ENCODE results near the gene C3.
A peak's percentile ranks its signal among the peaks of the same experiment; 100 is the strongest.

Gene C3

GRCh38 chr19:6739390-6739882 lies 19.0 kb upstream of the C3 start, which contains the start of gene TRIP10:
Gene TRIP10, plus strand, starts transcription at chr19:6739680. Its CDS starts 82 bp downstream, at chr19:6739762.
- Histone ChIP-seq H3K36me3 (replicated peaks) (peaks cover 29% of the 10 kb centered on the region), H3K27me3 (ENCODE audit: low read depth) (no peaks in the 10 kb centered on the region), H3K9me3 (no peaks in the 10 kb centered on the region), H3K4me3 (peak within 1 kb of the TSS; percentile 90), H3K4me1 (peaks cover 31% of the 10 kb centered on the region)
- peak; percentile 76 to 90 for DNase-seq (ENCODE audit: low spot score in 2 of 2)
- in situ Hi-C loops (cut with MboI; ENCODE audit: low sequenced_read_pairs) = loop anchor here (5.0 kb wide), 1 partner anchor 222 kb away; no protein-coding TSS in a partner anchor

DNA sequence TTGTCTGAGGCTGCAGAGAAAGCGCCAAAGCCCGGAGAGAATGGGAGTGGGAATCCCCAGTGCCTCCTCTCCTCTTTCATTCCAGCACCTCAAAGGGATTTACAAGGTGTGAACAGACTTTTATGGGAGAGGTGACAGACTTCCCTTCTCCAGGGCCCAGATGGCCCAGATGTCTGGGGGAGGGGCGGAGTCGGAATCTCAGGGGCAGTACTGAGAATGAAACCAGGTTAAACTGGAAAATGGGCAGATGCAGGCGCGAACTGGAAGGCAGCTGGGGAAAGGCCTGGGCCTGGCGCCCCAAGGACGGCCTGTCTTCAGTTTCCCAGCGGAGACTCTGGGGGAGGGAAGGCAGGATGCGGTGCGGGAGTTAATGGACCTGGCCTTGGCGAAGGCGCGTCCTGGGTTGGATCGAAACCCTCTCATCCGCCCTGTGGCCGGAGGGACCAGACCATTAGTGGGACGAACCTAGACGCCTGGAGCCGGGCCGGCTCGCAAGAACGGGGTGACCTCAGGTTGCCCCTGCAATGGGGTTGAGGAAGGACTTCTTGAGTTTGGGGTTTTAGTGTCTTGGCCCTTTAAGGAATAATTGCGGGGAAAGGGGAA lies 18.4 kb upstream of the C3 start:
- Histone ChIP-seq H3K27me3 (ENCODE audit: low read depth) (no peaks in the 10 kb centered on the region), H3K4me1 (peaks cover 25% of the 10 kb centered on the region), H3K4me3 (peak overlapping the region; percentile 26), H3K36me3 (replicated peaks) (peaks cover 23% of the 10 kb centered on the region), H3K9me3 (no peaks in the 10 kb centered on the region)
- peak; percentile 91 to 93 for DNase-seq (ENCODE audit: low spot score in 2 of 2)
- in situ Hi-C loops (cut with MboI; ENCODE audit: low sequenced_read_pairs) = loop anchor here (5.0 kb wide), 1 partner anchor 222 kb away; no protein-coding TSS in a partner anchor

DNA sequence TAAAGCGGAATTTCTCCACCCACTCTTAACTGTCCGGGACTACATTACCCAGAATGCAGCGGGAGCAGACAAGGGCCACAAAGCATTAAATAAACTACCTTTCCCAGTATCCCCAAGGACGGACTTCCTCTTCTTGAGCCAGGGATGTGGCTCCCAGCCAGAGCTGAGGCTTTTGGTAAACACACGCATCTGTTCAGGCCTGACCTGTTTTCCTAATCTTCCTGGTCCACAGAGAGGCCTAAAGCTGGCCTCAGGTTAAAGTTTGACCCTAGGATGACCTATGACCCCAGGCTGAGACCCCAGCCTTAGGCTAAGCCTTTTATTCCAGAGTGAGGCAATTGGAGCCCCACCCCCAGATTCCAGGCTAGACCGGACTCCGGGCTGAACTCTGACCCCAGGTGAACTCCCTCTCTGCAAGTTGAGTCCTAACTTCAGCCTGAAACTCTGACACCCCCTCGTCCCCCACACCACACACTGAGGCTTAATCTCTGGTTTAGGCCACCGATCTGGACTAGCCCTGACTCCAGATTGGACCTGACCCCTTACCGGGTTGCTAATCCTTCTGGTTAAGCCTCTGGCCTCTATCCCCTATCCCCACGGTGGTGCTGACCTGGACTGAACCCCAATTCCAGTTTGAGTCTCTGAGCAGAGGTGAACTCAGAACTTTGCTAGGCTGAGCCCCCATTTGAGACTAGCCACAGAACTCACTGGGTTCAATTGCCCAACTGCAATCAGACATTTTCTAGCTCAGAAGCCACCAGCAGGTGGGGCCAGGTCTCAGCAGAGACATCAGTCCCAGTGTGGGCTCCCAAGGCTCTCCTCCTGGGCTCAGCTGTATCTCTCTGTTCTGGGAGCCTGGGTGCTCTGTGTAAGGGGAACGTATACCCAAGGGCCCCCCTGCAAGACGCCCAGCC lies 17.7 kb upstream of the C3 start:
- no peak overlapping the region; the same call in none of the 2 replicates for H3K4me3 ChIP-seq
- no peaks in the 10 kb centered on the region for H3K27me3 ChIP-seq (ENCODE audit: low read depth)
- in situ Hi-C loops (cut with MboI; ENCODE audit: low sequenced_read_pairs) = loop anchor here (5.0 kb wide), 1 partner anchor 221 kb away; no protein-coding TSS in a partner anchor
- no peaks in the 10 kb centered on the region for H3K9me3 ChIP-seq
- no peak for DNase-seq (ENCODE audit: low spot score in 2 of 2)
- H3K4me1 ChIP-seq = peaks cover 24% of the 10 kb centered on the region
- H3K36me3 ChIP-seq (replicated peaks) = peaks cover 17% of the 10 kb centered on the region

- peak; percentile 99 to 100 for DNase-seq (ENCODE audit: low spot score in 2 of 2)
- Histone ChIP-seq H3K4me1 (peaks cover 24% of the 10 kb centered on the region), H3K4me3 (peak within 1 kb of the TSS; percentile 74), H3K36me3 (replicated peaks) (peaks cover 9% of the 10 kb centered on the region), H3K9me3 (no peaks in the 10 kb centered on the region), H3K27me3 (ENCODE audit: low read depth) (no peaks in the 10 kb centered on the region)
- in situ Hi-C loops (cut with MboI; ENCODE audit: low sequenced_read_pairs) = loop anchor here (5.0 kb wide), 1 partner anchor 220 kb away; no protein-coding TSS in a partner anchor
These were observed 16.9 kb upstream of the C3 start, which contains the start of gene GPR108 for GRCh38 chr19:6737284-6737872. Gene GPR108, minus strand, starts transcription at chr19:6737580. Its CDS starts 4 bp downstream, at chr19:6737576.

GRCh38 chr19:6736917-6737283 lies 16.4 kb upstream of the C3 start:
- H3K27me3 ChIP-seq (ENCODE audit: low read depth) = no peaks in the 10 kb centered on the region
- in situ Hi-C loops (cut with MboI; ENCODE audit: low sequenced_read_pairs) = loop anchor here (5.0 kb wide), 1 partner anchor 220 kb away; no protein-coding TSS in a partner anchor
- H3K9me3 ChIP-seq = no peaks in the 10 kb centered on the region
- H3K4me3 ChIP-seq = peak overlapping the region; percentile 74
- DNase-seq (ENCODE audit: low spot score in 2 of 2) = peak in 1 of 2 experiments; percentile 69
- H3K36me3 ChIP-seq (replicated peaks) = peaks cover 6% of the 10 kb centered on the region
- H3K4me1 ChIP-seq = peaks cover 24% of the 10 kb centered on the region

GRCh38 chr19:6736169-6736916 lies 15.9 kb upstream of the C3 start:
- no peaks in the 10 kb centered on the region for H3K27me3 ChIP-seq (ENCODE audit: low read depth)
- peaks cover 1% of the 10 kb centered on the region for H3K36me3 ChIP-seq (replicated peaks)
- DNase-seq (ENCODE audit: low spot score in 2 of 2) = peak; percentile 88
- H3K4me1 ChIP-seq = peaks cover 20% of the 10 kb centered on the region
- no peaks in the 10 kb centered on the region for H3K9me3 ChIP-seq
- peak overlapping the region; percentile 74 for H3K4me3 ChIP-seq
- in situ Hi-C loops (cut with MboI; ENCODE audit: low sequenced_read_pairs) = loop anchor here (5.0 kb wide), 1 partner anchor 219 kb away; no protein-coding TSS in a partner anchor

DNA sequence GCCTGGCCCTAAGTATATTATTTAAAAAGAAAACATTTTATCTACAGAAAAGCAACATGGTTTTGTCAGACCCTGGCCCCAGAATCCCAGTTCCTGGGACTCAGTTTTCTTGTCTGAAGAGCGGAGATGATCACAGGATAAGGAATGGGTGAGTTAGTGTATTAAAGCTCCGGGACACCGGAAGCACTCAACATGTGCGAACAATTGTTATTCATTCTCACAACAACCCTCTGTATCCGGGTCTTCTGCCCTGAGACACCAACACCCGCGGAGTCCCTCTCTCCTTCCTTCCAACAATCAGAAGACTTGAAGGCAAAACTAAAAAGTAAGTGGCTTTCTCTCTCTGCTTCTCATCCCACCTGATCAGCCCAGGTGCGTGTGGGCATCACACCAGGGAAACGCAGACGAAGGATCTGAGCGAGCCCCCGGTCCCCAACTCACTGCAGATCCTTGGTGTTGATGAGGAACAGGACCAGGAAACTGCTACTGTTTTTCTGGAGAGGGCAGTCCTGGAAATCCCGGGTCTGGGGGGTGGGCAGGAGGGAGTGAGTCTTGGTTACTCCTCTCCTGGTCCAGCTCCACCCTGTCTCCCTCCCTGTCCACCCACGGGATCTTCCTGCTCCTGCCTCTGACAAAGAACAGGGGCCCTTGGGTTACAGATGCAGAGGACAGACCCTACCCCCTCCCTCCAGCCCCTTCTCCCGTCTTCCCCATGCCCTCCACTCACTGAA lies 14.9 kb upstream of the C3 start:
- in situ Hi-C loops (cut with MboI; ENCODE audit: low sequenced_read_pairs) = loop anchor here (5.0 kb wide), 1 partner anchor 218 kb away; no protein-coding TSS in a partner anchor
- H3K36me3 ChIP-seq (replicated peaks) = no peaks in the 10 kb centered on the region; the same call in 1 of the 2 replicates
- no peaks in the 10 kb centered on the region for H3K27me3 ChIP-seq (ENCODE audit: low read depth)
- no peaks in the 10 kb centered on the region for H3K9me3 ChIP-seq
- peak overlapping the region; percentile 74 for H3K4me3 ChIP-seq
- no peak for DNase-seq (ENCODE audit: low spot score in 2 of 2)
- peaks cover 19% of the 10 kb centered on the region for H3K4me1 ChIP-seq

DNA sequence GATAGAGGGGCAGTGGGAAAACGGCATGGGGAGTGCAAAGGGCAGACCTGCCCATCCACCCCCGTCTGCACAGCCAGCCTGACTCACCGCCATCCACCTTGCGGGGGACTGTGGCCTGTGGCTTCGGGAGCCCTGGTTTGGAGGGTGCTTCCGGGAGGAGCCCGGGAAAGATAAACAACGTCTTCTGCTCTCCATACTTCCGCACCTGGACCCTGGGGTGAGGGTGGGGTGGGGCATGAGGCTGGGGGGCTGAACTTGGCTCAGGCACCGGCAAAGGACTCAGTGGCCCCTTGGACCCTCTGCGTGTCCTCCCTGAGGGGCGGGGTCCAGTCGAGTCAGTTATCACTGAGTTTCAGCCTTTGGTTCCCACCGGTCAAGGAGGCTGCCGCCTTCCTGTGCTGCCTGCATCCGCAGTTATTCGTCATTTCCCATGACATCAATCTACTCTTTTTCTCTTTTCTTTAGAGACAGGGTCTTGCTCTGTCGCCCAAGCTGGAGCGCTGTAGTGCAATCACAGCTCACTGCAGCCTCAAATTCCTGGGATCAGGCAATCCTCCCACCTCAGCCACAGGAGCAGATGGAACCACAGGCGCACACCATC lies 13.7 kb upstream of the C3 start:
- in situ Hi-C loops (cut with MboI; ENCODE audit: low sequenced_read_pairs) = no loop called here
- DNase-seq (ENCODE audit: low spot score in 2 of 2) = no peak
- H3K9me3 ChIP-seq = no peaks in the 10 kb centered on the region
- peaks cover 18% of the 10 kb centered on the region for H3K4me1 ChIP-seq
- no peak overlapping the region for H3K4me3 ChIP-seq
- H3K36me3 ChIP-seq (replicated peaks) = no peaks in the 10 kb centered on the region; the same call in 1 of the 2 replicates
- no peaks in the 10 kb centered on the region for H3K27me3 ChIP-seq (ENCODE audit: low read depth)

DNA sequence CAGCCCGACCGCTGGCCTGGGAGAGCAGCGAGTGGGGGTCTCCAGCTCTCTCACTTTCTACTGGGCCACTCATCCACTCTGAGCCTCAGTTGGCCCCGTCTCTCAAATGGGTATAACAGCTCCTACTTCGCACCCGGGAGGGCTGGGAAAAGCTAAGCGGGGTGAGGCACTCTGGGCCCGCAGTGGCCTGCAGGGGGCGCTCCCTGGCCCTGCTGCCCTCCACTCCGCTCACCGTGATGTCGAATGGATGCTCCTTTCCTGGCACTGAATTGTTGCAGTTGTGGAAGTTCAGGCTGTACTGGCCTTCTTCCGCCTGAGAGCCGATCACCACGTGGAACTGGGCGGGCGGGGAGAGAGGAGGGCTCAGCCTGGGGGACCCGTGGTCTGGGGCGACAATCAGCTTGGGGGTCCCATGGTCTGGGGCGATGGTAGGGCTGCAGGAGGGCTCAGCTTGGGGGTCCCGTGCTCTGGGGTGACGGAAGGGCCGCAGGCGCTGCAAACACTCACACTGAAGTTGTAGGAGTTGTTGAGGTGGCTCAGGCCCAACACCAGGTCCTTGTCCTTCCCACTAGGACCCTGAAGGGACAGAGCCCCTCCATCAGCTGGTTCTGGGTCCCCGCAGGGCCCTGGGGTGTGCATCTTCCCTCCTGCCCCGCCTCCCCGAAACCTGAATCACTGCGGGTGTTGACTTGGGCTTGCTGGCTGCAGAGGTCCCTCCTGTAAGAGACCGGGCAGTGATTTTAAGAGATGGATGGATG lies 13.1 kb upstream of the C3 start:
- H3K9me3 ChIP-seq = no peaks in the 10 kb centered on the region
- no peak overlapping the region for H3K4me3 ChIP-seq
- no peaks in the 10 kb centered on the region for H3K27me3 ChIP-seq (ENCODE audit: low read depth)
- peak in 1 of 2 experiments; percentile 38 for DNase-seq (ENCODE audit: low spot score in 2 of 2)
- peaks cover 11% of the 10 kb centered on the region for H3K4me1 ChIP-seq
- in situ Hi-C loops (cut with MboI; ENCODE audit: low sequenced_read_pairs) = no loop called here
- no peaks in the 10 kb centered on the region; the same call in 1 of the 2 replicates for H3K36me3 ChIP-seq (replicated peaks)

GRCh38 chr19:6732803-6733337 lies 12.4 kb upstream of the C3 start:
- H3K4me3 ChIP-seq = no peak overlapping the region
- H3K4me1 ChIP-seq = peaks cover 5% of the 10 kb centered on the region
- in situ Hi-C loops (cut with MboI; ENCODE audit: low sequenced_read_pairs) = no loop called here
- DNase-seq (ENCODE audit: low spot score in 2 of 2) = no peak
- H3K27me3 ChIP-seq (ENCODE audit: low read depth) = no peaks in the 10 kb centered on the region
- no peaks in the 10 kb centered on the region; the same call in 1 of the 2 replicates for H3K36me3 ChIP-seq (replicated peaks)
- no peaks in the 10 kb centered on the region for H3K9me3 ChIP-seq

DNA sequence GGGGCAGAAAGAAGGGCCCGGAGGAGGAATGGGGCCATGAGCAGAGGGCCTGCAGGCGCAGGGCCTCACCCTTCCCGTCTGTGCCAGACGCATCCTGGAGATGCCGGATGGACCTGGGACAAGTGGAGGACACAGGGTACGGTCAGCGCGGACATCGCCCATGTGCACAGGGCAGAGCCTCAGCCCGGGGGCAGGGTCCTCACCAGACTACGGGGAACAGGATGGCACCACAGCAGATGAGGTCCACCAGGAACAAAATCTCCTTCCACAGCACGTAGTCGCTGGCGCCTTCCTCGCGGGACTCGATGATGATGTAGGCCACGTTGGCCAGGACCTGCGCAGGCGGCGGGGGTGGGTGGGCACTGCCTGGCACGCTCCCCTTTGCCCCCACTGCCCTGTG lies 11.4 kb upstream of the C3 start:
- H3K36me3 ChIP-seq (replicated peaks) = no peaks in the 10 kb centered on the region; the same call in 1 of the 2 replicates
- DNase-seq (ENCODE audit: low spot score in 2 of 2) = no peak
- peaks cover 4% of the 10 kb centered on the region for H3K4me1 ChIP-seq
- no peaks in the 10 kb centered on the region for H3K9me3 ChIP-seq
- H3K4me3 ChIP-seq = no peak overlapping the region
- in situ Hi-C loops (cut with MboI; ENCODE audit: low sequenced_read_pairs) = no loop called here
- H3K27me3 ChIP-seq (ENCODE audit: low read depth) = no peaks in the 10 kb centered on the region
